Inferior parietal cortex (tissue), 1 donor: ENCODE data around the gene FOXP1.

Source experiments
- DNase-seq: peaks from one replicate; pipeline ENCODE4 v3.0.0-alpha.2; 2016; ENCODE audit errors: extremely low spot score

FOXP1 gene

DNA sequence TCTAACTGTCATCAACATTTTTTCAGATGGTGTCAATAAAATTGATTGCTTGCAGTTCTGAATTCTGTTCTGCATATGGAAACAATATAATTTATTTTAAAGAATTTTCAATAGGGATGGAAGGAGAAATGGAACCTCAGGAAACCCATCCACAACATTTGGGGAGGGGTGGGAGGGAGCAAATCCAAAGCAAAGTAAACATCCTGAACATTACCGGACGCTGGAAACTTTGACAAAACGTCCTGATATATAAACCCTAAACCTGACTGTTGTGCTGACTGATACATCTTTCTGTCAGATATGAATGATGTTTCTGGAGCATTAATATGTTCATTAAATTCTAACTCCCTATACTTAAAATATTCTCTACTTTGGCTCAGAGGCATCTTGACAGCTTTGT lies 479.0 kb downstream of the FOXP1 start:
- no peak for DNase-seq

DNA sequence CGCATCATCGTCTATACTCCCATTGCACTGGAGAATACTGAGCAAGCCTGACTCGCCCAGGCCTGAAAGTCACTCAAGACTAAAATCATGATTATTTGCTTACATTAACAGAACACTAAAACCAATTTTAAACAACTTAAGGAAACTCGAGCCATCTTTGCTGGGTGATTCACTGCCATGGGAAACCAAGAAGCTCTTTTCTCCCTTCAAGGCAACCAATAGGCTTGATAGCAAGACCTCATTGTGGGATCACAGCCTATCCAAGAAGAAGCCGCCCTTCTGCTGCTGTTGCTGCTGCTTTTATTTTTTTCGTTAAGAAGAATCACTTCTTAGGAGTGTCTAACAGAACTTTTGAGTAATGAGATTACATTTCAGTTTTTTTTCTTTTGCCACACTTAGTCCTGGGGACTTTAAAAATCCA lies 479.4 kb downstream of the FOXP1 start:
- no peak for DNase-seq

DNA sequence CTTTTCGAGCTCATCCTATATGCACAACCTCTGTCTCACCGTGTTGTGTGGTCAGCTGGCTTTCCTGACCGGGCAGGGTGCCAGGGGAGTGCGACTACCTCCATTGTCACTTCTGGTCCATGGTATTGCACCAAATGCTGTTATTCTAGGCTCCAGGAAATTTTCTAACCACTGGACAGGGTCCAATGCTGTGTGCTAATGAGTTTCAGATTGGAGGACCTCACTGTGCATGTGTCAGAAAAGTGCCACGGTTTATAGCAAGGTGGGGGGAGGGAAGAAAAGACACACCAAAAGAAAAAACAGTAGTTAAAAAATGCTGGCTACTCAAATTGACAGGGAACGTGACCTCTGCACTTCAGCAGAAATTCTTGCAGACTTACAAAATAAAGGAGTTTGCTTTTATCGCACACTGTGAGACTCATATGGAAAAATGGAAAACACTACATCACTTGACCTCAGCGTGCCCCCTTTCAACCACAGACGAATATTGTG lies 480.1 kb downstream of the FOXP1 start:
- no peak for DNase-seq

DNA sequence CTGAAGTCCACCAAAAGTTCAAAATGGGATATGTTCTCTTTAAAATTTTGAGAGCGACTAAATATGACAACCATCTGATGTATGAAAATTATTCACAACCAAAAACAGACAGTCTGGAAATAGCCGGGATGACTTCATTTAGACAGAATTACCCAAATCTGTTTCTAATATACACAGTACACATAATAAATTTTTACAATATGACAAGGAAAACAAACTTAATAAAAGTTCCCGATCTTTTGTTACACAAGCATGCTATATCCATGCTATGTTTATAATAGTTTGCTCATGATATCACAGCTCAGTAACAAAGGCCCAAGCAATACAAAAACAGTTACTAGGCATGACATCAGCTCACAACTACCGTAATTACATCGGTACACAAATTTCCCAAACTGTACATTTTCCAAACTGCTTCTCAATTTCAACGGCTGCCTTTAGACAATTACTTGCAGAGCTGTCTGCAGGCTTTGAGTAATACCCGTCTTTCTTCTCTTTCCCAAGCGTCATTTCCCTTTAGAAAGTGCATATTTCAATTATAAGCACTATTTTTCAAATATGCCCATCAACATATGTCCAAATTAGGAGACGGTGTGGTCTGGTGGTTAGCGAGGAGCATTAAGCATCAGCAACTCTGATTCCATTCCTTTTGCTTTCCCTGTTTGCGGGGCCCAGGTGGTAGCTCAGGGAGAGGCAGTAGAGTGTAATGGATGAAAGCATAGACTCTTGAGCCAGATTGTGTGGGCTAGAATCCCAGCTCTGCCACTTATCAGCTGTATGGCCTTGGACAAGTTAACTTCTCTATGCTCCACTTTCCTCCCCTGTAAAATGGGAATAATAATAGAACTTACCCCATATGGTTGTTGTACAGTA lies 481.2 kb downstream of the FOXP1 start:
- DNase-seq: no peak

GRCh38 chr3:71101626-71102025 lies 481.9 kb downstream of the FOXP1 start:
- DNase-seq: no peak

DNA sequence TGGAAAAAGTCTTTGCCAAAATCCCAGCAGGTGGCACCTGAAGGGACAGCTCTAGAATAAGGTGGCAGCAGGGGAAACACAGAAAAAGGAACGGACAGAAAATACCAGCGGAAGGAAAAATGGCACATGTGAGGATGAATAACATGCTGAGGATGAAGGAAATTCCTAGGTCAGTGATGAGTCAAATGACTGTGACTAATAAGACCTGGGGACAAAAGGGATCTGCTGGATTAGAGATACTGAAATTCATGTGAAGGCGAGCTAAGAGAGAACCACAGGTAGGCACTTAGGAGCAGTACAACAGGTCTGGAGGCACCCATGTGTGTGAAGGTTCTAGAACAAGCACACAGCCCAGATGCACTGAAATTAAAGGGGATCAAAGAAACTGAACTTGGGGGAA lies 482.5 kb downstream of the FOXP1 start:
- DNase-seq: no peak

- DNase-seq: no peak
Measured at GRCh38 chr3:71099997-71100719, 483.4 kb downstream of the FOXP1 start.

DNA sequence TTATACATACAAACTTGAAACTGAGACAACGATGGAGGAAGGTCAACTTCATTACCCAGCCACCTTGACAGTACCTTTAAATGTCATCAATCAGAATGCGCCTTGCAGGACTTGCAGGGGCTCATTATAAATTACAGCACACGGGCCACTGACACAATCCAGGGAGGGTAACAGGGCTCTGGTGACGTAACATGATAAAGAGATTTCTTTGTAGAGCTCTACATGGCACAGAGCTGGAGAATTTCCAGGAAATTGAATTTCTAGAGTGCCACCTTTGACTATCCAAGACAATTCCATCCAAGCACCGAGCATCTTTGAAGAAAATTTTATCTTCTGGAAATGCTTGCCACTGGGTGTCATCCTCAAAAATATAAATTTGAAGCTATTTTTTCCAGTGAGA lies 486.0 kb downstream of the FOXP1 start:
- DNase-seq: no peak

DNA sequence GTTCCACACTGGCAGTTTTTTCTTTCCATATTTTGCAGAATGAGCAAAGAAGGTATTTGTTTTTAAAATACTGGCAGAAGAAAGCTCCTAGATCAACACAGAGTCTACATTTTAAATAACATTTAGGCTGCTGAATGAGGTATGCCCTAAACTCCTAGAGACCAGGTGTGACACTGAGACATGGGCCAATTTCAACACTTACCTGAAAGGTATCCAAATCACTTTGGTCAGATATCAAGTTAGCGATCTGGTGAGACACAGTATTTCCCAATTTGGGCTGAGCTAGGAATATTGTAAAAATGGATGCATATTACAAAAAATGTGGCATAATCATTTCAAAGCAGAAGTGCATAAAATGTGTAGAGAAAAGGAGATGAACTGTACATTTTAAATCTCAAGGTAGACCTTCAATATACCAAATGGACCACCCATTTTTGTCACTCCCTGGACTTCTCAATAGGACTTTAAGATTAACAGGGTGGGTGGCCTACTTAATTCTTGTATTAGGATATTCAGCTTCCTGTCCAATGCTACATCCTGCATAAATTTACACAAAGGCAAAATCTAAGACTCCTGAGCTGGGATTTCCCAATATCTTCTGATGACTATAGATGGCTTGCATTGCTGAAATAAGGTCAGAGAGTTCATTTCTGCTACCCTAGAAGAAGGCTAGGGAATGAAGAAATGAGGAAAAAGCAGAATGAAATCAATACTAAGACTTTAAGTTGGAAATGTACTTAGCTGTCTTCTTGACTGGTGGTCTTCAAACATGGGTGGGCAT lies 487.8 kb downstream of the FOXP1 start:
- no peak for DNase-seq

- DNase-seq: no peak
Measured at GRCh38 chr3:71094658-71095209, 488.8 kb downstream of the FOXP1 start.

GRCh38 chr3:71092665-71093064 lies 490.9 kb downstream of the FOXP1 start:
- no peak for DNase-seq

- DNase-seq: no peak
Measured at GRCh38 chr3:71090207-71090606, 493.3 kb downstream of the FOXP1 start.

- DNase-seq: no peak
Measured at GRCh38 chr3:71089271-71089847, 494.2 kb downstream of the FOXP1 start.

DNA sequence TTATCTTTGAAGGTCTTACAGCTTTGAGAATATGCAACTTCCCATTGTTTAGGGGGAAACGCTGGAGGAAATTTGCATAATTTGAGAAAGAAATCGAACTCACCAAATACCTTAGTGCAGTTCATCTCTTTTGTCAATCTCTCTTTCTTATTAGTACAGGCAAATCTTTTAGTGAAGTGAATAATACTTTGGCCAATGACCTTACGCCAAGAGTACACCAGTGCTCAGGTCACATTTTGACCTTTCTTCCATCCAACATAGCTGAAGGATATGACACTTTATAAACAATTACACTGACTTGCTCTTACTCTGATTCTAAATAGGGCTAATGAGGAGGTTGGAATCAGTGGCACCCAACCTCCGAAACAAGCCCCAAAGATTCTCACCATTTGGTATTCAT lies 494.8 kb downstream of the FOXP1 start:
- DNase-seq: no peak

DNA sequence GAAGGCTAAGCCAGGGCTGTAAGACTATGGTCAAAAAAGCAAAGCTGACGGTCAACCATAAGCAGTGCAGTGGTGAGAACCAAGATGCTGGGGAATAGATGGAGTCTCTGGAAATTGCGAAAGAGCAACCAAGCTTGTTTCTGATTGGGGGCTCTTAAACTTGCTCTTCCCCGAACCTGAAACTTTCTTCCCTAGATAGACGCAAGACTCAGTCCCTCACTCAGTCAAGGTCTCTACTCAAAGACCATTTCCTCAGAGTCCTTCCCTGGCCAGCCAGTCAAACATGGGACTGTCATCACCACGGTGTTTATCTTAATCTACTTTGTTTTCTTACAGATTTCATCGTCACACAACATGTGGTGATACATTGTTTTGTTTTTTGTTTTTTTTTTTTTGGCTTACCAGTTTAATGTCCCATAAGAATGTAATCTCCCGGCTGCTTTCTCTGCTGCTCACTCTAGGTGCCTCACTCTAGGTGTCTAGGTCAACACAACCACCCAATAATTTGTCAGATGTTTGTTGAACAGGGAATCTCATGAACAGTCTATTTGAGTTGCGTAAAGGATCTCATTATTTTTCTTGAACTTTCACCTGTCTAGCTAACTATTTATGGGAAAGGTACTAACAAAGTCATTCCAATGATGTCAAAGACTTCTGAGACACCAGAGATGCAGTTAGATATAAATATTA lies 495.4 kb downstream of the FOXP1 start:
- no peak for DNase-seq

DNA sequence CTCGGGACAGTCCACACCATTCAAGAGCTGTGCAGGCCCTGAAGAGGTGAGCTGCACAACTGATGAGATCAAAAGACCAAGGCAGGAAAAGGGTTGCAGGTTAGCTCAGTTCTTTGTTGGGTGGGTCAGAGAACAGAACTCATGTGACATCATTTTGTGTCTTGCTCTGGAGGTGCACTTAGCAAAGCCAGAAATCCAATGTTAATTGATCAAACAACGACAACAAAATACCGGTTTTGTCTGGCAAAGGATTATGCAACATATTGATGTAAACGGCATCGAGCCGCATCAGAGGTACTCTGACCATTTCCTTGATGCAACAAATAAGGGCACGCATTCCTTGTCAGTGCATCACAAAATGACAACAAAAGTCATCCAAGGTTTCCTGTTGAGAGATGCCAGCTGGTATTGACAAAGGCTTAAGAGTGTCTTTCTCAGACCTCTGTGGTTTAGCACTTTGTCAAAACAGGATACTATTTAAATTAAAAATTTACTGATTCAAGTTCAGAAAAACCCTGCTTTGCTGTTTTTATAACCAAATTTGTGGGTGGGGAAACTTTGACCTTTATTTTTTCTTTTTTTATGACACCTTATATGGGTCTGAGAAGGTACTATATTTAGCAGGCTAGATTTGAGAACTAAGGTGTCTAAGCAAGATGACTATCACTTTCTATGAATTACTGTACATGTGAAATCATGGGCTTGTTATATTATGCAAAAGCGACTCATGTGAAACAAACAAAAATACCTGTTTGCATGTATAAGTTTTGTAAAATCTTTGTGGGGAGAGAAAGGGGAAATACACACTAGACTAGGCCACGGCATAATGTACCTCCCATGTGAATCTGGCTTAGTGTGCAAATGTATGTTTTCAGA lies 496.1 kb downstream of the FOXP1 start:
- DNase-seq: no peak

DNA sequence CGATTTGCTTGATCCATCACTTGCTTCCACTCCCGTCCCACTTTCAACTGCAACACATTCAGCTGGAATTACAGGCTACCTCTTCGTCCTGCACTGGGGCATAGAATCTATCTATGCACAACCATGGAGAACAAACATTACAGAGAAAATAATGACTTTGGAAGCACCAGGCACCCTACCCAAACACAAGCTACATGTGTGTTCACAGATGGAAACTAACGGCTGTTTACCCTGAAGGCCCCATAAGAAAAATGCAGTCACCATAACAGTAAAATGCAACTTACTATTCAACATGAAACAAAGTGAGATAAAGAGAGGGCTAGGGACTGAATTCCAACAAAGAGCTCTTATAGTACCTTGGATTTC lies 496.8 kb downstream of the FOXP1 start:
- no peak for DNase-seq

DNA sequence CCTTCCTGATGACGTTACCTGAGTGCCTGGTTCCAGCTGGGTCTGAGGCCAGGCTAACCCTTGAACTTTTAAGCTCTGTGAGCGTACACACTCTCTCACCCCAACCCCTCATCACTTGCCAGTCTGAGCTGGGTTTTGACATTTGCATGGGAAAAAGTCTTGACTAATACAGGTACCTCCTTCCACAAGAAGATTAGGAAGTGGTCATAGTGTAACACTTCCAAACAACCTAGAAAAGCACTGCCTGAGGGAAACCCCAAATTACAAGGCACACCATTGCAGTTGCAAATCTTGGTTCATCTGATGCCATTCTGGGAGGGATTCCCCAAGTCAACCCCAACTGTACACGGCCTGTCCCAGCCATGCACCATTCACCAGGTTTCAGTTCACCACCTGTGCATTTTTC lies 499.8 kb downstream of the FOXP1 start:
- no peak for DNase-seq

GRCh38 chr3:71082833-71083232 lies 500.7 kb downstream of the FOXP1 start:
- no peak for DNase-seq

DNA sequence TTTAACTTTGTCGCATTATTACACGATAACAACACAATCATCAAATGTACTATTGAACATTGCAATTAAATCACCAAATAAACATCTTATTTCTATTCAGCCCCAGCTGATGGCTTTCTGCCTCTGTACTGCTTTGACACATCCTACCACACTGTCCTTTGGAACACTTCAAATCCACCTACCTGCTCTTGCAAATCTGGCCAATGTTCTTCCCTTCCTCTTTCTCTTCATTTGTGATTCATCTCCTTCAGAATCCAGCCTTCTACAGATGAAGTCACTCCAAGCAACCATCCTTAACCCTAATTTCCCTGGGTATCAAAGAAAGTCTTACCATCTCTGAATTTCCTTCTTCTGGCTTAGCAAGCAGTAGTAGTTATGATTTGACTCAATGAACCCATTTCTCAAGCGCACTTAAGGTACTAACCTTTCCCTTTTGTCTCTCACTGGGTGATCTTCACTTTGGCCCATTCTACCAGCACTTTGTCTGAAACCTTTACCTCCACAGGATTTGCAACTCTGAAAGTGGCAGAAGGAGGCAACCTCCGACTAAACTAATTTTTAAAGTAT lies 502.9 kb downstream of the FOXP1 start:
- no peak for DNase-seq
